Superior temporal gyrus (tissue), 1 donor: ENCODE results near the gene CTTN.

Source experiments
- DNase-seq: peaks from one replicate; pipeline ENCODE4 v3.0.0-alpha.2; 2016; ENCODE audit errors: extremely low spot score

Gene CTTN

GRCh38 chr11:70428701-70429427, 30.5 kb downstream of the CTTN start:
- no peak for DNase-seq

GRCh38 chr11:70429428-70429705, 31.0 kb downstream of the CTTN start:
- no peak for DNase-seq

GRCh38 chr11:70429724-70430521, 31.6 kb downstream of the CTTN start:
- DNase-seq = no peak

GRCh38 chr11:70430671-70431574, 32.6 kb downstream of the CTTN start:
- no peak for DNase-seq

- DNase-seq = no peak
Measured at GRCh38 chr11:70431611-70432010, 33.3 kb downstream of the CTTN start.

GRCh38 chr11:70432065-70432464, 33.7 kb downstream of the CTTN start:
- DNase-seq = no peak

- no peak for DNase-seq
Measured at GRCh38 chr11:70432580-70432979, 34.3 kb downstream of the CTTN start.

- DNase-seq = no peak
Measured at GRCh38 chr11:70433038-70433437, 34.7 kb downstream of the CTTN start.

- DNase-seq = no peak
Measured at GRCh38 chr11:70433526-70433925, 35.2 kb downstream of the CTTN start.

GRCh38 chr11:70433966-70434812, 35.9 kb downstream of the CTTN start:
- no peak for DNase-seq

GRCh38 chr11:70434813-70435278, 36.5 kb downstream of the CTTN start:
- DNase-seq = no peak

GRCh38 chr11:70435361-70435760, 37.0 kb downstream of the CTTN start:
- DNase-seq = no peak

GRCh38 chr11:70435765-70436500, 37.6 kb downstream of the CTTN start:
- DNase-seq = no peak

- DNase-seq = no peak
Measured at GRCh38 chr11:70436501-70436860, 38.2 kb downstream of the CTTN start.

GRCh38 chr11:70437111-70437784, 38.9 kb downstream of the CTTN start:
- DNase-seq = no peak

- no peak for DNase-seq
Measured at GRCh38 chr11:70440206-70440605, 41.9 kb downstream of the CTTN start.

GRCh38 chr11:70443773-70444030, 45.4 kb downstream of the CTTN start:
- no peak for DNase-seq

GRCh38 chr11:70445091-70445490, 46.8 kb downstream of the CTTN start:
- DNase-seq = no peak

GRCh38 chr11:70445605-70446004, 47.3 kb downstream of the CTTN start:
- DNase-seq = no peak

GRCh38 chr11:70448983-70449567, 50.7 kb downstream of the CTTN start:
- DNase-seq = no peak
